ENCODE measurements around the gene SNRPA1.

The SNRPA1 gene

DNA sequence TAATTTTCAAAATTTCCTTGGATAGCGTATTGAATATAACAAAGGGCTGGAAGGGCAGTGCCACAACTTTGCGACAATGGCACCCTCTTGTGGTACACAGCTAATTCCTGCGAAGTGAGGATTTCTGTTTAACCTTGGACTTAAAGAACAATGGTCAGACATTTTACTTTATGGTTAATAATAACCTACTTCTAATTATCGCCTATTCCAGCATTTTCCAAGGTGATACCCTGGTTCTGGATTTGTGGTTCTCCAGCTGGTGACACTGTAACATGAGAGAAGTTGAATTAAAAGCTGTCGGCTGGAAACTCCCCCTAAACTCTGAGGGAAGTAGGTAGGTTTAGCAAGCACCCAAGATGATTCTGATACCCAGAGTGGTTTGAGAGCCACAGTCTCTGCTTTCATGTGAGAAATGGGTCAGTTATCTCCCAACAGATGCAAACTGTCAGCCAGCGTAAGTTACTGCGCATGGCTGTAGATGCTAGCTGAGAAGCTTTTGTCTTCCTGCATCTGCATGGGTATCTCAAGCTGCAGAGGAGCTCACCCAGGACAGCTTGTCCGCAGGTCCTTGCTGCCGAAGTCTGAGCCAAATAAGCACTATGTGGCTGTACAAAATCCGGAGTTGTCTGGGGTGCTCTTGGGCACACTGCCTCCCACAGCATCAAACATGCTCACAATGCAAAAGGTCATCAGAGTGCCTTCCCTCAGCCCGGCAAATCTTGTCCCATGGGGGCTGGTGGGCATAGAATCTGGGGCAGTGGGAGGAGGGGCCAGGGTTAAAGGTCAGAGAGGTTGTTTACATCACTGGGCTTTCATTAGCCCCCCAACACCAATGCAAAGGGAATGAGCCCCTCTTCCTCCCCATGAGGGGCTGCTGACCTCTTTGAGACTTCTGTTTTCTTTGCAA is 36.6 kb downstream of the SNRPA1 start:
- peak; percentile 71 for DNase-seq (ENCODE audit: low spot score)

DNA sequence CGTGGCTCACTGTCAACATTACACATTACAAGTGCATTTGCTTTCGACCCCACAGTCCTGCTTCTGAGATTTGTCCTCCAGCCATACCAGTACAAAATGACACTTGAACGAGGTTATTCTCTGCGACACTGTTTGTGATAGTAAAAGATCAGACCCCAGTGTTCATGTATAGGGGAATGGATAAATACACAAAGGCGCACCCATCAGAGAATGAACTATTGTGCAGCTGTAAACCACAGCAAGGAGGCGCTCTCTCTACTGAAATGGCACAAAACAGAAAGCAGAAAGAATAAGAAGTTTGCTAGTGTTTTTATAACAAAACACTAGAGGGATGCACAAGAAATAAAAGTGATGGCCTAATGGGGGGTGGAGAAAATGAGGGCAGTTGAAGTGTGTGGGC is 38.3 kb downstream of the SNRPA1 start:
- DNase-seq (ENCODE audit: low spot score) = no peak

DNA sequence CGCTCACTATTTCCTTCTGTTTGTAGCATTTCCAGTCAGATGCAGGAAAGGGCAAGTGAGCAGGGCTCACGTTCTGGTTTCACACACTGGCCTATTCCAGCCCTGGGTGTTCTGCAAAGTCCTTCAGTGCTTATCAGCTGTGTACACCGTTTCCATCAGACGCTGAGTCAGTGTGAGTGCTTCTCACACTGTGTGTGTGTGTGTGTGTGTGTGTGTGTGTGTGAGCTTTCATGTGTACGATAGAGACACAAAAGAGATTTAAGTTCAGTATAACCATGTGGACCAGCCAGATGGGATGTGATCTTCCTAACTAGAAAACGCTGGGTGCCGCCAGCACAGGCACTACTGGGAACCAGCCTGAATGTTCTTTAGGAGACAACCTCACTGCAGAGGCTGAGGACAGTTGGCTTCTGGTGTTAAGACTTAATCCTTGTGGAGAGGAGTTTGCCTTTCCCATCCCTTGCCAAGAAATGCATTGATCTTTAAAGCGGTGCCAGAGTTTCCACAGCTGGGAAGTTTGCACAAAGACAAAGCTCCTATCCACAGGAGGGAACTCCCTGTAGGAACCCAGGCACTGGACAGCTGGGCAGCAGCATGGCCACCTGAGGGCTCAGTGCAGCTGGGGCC is 39.3 kb downstream of the SNRPA1 start:
- DNase-seq (ENCODE audit: low spot score) = no peak

DNA sequence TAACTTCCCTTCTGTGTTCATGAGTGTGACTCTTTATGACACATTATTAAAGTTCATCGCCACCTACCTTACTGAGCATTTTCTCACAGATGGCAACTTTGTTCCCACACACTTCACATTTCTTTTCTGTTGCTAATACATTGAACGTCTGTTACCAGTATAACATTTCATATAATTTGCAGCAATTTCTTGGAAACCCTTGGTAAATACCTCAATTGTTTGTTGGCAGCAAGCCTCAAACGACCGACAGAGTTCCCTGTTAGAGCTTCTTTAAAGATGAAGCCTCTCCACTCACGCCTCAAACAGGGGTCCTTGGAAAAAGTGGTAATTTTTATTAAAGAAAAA is 40.0 kb downstream of the SNRPA1 start:
- no peak for DNase-seq (ENCODE audit: low spot score)

DNA sequence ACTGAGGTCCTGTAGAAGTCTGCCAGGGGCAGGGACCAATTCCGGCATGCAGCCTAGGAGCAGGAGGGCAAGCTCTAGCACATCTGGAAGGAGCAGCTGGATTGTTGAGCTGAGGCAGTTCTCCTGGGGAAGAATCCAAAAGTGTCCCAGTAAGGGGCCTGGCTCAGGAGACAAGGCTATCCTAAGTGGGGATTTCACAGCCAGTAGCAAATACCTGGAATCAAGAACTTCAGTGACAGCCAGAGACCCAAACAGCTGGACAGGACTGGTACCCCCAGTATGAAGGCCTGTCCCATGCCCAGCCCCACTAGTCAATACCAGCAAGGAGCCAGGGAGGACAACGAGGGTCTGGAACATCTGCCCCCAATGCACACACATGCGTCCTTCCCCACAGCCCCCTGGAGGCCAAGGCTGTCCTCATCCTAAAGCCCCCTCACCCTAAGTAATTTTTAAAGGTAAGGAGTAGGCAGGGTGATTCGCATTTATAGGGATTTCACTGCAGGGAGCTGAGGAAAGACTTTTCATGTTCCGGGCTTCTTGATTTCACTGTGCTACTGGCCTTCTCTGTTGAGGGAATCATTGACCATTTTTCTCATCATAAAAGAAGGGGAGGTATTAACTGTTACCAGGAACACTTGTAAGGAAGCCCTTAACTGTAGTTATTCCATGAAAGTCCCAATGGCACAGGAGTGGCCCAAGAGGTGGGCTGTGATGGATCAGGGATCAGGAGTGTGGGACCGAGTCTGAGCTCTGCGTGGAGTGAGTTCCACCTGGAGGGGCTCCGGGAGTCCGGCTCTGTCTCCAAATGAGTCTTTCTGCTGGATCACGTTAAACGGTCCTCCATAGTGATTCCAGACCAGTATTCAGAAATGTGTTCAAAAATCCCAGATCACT is 40.6 kb downstream of the SNRPA1 start:
- no peak for DNase-seq (ENCODE audit: low spot score)

DNA sequence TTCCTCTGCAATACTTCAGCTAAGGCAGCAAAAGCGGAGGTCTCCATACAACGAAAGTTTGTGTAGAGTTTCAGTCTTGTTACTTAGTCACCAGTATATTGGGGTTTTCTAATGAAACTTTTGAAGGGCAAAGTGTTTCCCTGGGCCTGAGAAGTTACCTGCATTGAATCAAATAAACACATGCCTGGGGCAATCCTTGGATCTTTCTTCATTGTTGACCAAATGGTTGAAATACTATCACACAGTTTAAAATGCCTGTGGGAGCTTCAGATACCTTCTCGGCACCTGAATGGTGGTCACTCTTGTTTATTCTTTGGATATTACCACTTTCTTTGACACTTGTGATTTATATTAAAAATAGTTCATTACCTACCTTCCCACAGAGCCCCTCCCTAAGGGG is 42.2 kb downstream of the SNRPA1 start:
- DNase-seq (ENCODE audit: low spot score) = no peak

DNA sequence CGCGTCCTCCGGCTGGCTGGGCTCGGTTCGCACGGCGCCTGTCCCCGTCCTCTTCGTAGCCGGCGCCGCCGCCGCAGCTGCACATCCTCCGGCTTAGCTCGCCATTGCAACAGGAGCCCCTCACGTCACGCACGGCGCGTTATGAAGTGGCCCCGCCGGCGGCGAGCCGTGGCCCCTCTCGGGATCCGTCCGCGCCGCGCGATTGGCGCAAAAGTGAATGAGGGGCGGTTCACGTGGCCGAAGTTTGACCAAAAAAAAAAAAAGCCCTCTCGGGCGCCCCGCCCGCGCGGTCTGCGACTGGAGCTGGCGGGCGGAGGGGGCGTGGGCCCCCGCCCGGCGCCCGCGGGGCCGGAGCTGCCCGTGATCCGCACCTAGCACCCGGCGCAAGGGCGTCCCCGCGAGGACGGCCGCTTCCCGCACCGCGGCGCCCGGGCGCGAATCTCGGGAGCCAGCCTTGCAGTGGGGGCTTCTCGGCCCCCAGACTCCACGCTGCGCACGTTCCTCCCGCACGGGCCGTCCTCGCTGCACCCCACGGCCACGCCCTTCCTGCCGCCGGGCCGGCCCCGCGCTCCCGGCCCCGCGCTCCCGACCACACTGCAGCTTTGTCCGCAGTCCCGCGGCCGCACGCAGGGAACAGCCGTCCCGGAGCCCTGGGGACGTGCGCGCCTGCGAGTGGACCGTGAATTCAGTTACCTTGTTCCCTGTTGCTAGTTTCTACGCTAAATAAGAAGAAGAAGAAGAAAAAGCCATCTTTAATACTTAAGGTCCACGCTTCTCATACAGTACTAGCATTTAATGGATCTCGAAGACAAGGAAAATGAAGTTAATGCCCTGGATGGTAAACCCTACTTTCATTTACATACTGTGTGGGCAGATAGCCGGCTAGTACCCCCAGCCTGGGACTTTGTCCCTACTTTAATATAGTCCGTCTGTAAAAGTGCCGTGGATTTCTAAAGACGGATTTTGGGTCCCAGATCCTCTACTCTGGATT is 42.9 kb downstream of the SNRPA1 start, which contains the start of gene CHSY1:
TSS of gene CHSY1 (minus strand) at position 219 of the 991 bp plus-strand sequence. CDS start 592 bp downstream, outside the sequence.
- DNase-seq (ENCODE audit: low spot score) = peak; percentile 93

DNA sequence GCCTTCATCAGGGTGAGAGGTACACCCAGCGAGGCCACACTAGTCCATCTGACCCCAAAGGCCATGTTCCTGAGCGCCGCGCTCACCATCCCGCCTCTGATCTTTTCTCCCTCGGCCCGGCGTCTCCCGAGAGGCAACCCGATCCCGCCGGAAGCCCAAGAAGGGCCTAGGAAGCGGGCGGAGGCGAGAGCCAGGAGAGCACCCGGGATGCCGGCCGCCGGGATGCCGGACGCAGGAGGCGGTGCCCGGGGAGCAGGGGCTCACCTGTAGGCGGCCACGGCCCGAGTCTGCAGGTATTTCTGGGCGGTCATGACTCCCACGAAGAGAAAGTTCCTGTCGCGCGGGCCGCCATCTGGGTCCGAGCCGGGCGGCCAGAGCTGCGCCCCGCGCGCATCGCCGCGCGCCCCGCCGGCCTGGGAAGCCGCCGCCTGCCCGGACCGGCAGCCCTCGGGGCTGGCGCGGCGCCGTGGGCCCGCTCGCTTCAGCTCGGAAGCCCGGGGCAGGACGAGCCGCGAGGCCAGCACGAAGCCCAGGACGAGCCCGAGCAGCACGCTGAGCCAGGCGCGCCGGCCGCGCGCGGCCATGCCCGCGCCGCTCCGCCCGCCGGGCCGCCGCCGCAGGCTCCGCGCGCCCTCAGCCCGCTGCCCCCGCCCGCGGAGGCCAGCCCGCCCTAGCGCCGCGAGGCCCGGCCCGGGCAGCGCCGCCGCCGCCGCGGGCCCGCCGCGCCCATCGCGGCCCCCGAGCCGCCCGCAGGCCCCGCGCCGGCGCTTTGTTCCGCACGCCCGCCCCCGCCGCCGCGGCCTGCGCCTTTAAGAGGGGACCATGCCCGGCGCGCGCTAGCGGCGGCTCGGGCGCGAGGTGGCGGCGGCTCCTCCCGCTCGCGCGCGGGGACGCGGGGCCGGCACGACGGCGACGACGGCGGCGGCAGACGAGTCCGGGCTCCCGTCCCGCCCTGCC is 43.9 kb downstream of the SNRPA1 start:
- peak; percentile 59 for DNase-seq (ENCODE audit: low spot score)

DNA sequence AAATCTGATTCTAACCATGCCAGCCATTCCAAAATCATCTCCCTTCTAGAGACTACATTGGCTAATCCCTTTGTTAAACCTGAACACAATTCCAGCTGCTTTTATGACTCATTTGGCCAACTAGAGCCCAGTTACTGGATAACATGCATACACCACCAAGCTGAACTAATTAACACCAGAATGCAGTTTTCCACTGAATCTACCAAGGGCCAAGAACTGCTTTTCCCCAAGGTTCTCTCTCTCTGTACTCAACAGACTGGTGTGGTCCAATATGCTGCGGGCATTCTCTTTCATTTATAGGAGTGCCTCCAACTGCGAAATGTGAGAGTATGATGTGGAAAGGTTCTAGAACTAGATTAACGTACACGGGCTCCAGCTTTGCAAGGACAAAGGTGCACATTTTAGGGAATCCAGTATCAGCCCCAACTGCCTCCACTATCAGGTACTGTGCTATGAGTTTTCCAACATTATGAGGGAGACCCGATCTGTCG is 44.7 kb downstream of the SNRPA1 start:
- DNase-seq (ENCODE audit: low spot score) = peak; percentile 80

DNA sequence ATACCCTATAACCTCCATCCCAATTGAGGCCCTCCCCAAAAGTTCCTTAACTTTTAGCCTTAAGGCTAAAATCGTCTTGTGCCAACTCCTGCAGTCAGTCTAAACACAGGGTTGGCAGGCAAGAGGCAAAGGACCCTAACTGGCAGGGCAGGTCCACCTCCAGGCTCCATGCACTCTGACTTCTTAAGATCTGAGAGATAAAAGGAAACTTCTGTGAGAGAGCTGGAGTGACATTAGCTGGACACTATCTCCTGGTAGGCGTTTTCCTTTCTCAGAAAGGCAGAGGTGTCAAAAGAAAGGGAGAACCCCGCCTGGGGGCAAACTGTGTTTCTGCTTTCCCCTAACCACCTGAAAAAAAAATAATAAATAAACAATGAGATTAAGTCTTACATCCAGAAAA is 46.8 kb downstream of the SNRPA1 start:
- DNase-seq (ENCODE audit: low spot score) = no peak

DNA sequence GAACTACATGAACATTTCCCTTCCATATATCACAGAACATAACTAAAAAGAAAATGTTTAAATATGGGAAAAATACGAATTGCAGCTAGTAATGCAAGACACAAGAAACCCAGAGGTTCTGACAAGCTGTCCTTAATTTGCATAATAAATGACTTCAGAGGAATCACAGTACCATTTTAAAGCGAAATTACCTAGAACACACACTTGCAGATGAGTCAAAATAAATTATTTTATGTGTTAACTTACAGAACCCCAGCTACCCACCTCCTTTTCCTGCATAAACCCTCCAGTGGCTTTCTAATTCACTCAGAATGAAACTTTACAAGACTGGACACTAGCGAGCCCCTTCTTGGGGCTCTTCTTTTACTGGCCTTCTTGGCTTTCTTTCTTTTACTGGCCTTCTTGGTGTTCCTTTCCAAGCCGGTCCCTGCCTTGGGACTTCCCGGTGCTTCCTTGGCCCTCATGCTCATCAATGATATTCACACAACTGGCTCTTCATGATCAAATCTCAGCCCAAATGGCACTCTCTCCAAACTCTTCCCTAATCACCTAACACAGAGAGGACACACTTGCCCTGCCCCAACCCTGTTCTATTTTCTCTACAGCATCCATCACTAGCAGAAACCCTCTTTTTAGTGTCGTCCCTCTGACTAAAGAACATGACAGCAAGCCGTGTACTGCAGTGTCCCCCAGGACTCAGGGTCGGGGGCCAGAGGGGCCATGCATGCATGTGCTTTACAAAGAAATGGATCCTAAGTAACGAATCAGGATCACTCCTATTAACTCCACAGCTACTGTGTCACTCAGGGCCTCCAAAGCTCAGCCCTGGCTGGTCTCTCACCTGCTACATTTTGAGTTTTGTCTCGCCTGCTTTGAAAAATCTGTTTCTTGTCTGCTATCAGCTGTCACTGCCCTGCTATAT is 48.0 kb downstream of the SNRPA1 start:
- no peak for DNase-seq (ENCODE audit: low spot score)

DNA sequence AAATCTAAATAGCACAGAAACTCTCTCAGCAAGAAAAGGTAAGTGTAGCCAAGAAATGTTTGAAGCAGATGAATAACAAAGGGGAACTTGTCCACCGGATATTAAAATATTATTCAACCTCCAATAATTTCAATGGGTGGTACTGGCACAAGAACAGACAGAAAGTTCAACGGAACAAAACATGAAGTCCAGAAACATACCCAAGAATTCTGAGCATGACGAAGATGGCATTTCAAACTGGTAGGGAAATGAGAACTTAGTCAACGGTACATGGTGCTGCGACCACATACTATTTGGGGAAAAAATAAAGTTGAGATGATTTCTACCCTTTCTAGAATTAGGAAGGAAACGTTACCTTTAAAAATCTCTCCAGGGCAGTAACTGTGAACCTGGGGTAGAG is 48.7 kb downstream of the SNRPA1 start:
- no peak for DNase-seq (ENCODE audit: low spot score)

DNA sequence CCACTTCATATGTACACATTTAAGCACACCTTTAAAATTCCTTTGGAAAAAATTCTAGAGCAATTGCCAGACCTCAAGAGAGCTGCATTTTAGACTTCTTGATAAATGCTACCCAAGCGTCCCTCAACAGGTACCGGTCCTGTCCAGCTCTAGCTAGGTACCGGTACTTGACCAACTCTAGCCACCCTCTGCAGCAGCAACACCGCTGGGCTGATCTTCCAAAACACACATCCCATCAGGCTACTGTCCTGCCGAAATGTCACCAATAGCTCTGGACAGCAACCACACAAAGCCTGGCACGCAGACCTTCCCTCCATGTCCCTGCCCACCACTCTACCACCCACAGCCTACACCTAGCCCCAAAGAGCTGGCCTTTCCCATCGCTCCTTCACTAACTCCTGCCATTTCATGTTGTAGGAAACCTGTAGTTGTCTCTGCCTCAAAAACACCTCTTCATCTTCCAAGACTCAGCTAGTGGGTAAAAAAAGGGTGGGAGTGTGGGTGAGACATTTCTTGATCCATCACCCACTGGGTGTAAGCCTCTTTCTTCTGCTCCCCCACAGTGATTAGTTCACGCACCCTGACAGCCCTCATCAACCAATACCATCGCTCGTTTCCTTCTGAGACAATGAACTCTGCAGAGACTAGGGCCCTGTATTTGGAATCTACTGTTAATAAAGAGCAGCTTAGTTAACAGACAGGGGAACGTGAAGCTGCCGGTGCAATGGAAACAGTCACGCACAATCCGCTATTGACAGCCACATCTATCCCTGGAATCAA is 50.0 kb downstream of the SNRPA1 start:
- no peak for DNase-seq (ENCODE audit: low spot score)

DNA sequence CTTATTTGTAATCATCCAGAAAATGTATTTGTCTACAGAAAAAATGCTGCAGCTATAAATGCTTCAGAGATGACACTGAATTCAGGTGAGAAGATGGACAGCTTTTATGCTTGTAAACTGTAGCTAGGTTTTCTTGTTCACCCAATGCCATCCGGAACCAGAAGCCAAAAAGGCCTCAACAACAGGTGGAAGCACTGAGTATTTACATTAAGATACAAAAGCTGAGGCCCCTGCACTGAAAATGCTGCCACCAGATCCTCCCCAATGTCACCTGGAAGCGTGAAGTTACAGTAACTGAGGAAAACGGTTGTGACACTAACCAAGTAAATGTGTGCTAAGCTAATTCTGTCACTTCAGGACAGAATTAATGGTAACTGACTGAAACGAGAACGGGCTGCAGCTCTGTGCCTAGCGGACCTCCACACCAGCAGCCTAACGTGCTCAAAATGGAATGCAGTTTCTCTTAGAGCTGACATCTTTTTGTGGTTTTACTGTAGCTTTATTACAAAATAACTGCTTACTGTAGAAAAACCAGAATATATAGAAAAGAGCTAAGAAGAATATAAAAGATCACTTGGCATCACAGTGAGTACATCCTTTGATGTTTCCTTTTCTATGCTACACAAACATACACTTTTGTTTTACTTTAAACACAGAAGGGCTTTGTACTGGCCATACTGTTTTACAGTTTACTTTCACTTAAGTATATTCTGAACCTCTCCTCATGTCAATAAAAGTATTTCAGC is 50.8 kb downstream of the SNRPA1 start:
- DNase-seq (ENCODE audit: low spot score) = no peak

DNA sequence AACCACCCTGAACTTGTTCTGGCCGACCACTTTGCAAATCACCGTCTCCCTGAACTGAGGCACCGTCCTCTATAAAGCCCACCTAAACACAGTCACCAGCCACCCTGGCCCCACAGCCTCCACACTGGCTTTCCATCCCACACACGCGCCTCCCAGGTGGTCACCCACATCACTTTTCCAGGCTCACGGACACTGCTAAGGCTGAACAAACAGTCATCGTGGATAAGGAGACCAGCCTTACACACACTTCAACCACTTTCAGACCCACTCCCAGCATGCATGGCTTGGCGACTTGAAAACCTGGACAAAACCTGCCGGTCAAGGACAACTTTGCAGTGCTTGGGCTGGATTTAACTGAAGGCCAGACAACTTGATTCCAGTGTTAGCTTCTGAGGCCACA is 51.6 kb downstream of the SNRPA1 start:
- no peak for DNase-seq (ENCODE audit: low spot score)

DNA sequence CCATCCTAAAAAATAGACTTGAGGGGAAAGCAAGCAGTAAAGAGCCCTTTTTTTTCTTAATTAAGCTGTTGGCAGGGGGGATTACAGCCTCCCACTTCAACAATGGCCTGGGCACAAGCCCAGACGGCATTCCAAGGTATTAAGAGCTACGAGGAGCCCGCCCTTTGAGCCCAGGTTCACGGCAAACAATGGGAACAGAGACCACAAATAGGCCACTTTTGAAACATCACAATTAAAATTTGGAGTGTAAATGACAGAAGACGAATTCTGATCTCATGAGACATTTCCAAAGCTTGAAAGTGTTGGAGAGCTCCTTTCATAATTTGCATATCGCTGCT is 52.1 kb downstream of the SNRPA1 start:
- DNase-seq (ENCODE audit: low spot score) = no peak
